Stimulated activated memory B cell treated with anti-CD40 and anti-IgM and Interleukin-4, amounts not matched to agents 10 μg/mL and 1 μg/mL and 100 μg/mL, for 72 hours (primary cell): Measurements from ENCODE around the gene KCNS3.

Experiments
- ATAC-seq: fragments of 150-1000 bp; cut with Tn5 transposase; 2 replicates; pipeline ENCODE4 v1.10.0; 2021
- H3K27ac Mint-ChIP-seq: one replicate; pipeline ENCODE4 v1.8.0; 2022; ENCODE audit warnings: mild to moderate bottlenecking, mixed read lengths
- H3K27me3 Mint-ChIP-seq: one replicate; pipeline ENCODE4 v1.8.0; 2022; ENCODE audit warnings: mixed read lengths
- H3K36me3 Mint-ChIP-seq: one replicate; pipeline ENCODE4 v1.8.0; 2022; ENCODE audit warnings: mixed read lengths
- H3K4me1 Mint-ChIP-seq: one replicate; pipeline ENCODE4 v1.8.0; 2022; ENCODE audit warnings: mixed read lengths
- H3K4me3 Mint-ChIP-seq: one replicate; pipeline ENCODE4 v1.8.0; 2022; ENCODE audit warnings: mild to moderate bottlenecking, moderate library complexity, mixed read lengths
- H3K9me3 Mint-ChIP-seq: one replicate; pipeline ENCODE4 v1.8.0; 2022; ENCODE audit warnings: mixed read lengths

KCNS3 gene, protein sequence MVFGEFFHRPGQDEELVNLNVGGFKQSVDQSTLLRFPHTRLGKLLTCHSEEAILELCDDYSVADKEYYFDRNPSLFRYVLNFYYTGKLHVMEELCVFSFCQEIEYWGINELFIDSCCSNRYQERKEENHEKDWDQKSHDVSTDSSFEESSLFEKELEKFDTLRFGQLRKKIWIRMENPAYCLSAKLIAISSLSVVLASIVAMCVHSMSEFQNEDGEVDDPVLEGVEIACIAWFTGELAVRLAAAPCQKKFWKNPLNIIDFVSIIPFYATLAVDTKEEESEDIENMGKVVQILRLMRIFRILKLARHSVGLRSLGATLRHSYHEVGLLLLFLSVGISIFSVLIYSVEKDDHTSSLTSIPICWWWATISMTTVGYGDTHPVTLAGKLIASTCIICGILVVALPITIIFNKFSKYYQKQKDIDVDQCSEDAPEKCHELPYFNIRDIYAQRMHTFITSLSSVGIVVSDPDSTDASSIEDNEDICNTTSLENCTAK

DNA sequence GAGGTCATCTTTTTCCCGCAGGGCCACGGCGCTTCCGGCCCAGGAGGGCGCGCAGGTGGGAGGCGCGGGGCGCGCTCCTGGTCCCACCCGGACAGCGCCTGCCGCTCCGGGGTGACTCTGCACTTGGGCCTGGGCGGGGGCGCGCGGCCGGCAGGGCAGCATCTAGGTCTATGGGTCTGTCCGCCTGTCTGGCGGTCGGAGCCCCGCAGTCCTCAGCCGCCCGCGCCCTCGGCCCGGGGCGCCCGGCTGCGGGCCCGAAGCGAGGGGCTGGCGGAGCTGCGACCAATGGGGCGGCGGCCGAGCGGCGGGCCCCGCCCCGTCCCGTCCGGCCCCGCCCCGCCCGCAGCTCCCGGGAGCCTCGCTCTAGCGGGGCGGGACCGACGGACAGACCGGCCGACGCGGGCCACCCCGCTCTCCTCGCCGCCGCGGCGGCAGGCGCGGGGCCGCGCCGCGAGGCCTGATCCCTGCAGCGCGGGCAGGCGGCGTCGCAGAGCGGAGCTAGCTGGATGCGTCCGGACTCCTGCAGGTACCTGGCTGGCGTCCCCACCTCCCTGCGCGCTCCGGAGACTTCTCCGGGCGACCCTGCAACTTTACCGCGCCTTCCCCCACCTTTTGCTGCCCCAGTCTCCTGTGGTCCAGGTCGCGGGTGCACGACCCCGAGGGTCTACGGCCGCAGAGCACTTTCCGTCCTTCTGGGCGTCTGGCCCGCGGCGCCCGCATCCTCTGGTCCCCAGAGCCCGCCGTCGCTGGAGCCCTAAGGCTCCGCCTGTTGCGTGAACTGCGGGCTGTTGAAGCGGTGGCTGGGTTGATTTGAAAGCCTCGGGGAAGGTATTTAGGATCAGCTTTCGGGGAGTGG is at the start of gene KCNS3:
KCNS3 (plus strand) TSS at position 387 of the 856 bp plus-strand sequence. CDS start 52,342 bp downstream, outside the sequence.
- H3K9me3 Mint-ChIP-seq = peaks cover 3% of the 10 kb centered on the region
- peak; percentile 84 for ATAC-seq
- peaks cover 19% of the 10 kb centered on the region for H3K4me1 Mint-ChIP-seq
- no peaks in the 10 kb centered on the region for H3K36me3 Mint-ChIP-seq
- H3K4me3 Mint-ChIP-seq = peak within 1 kb of the TSS; percentile 81
- H3K27ac Mint-ChIP-seq = no peak within 1 kb of the TSS
- peaks cover 58% of the 10 kb centered on the region for H3K27me3 Mint-ChIP-seq

DNA sequence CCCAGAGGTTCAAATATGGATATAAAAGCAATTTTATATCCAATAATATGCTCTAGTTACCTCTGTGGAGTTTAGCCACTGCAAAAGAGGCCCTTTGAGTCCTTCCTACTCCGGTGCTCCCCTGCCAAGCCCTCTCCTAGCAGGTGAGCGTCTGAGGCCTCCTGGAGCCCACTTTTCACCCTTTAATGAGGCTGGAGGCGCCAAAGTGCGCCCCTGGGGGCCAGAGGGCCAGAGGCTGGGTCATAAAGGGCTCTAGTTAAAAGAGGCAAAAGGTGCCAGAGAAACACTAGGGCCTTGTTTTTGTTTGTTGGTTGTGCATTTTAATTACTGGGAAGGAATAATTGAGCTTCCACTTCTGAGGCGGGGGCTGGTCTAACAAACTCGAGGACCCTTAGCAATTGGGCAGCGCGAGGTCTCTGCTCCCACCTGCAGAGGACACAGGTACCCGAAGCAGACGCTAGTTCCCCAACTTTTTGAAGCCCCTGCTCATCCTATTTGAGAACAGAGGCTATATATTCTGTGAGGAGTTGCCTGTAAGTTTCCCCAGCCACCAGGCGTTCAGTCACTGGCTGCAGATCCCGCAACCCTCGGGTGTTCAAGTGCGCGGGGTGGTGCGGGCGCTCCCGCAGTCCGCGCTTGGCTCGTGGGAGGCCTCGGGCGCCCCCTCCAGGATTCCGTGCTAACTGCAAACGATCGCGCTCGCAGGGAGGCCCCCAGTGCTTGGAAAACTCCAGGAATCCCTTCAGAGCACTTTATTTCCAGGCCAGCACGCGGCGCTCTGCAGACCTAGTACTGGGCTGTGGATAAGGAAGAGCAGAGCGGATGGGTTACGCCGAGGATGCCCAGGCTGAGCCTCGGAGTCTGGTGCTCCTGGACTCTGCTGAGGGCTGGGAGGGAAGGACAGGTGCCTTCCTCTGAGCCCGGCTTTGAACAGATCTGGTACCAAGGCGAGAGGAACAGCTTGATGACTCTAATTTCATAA is 48.1 kb upstream of the KCNS3 start:
- H3K4me1 Mint-ChIP-seq = peaks cover 20% of the 10 kb centered on the region
- H3K36me3 Mint-ChIP-seq = peaks cover 5% of the 10 kb centered on the region
- no peaks in the 10 kb centered on the region for H3K27me3 Mint-ChIP-seq
- peaks cover 8% of the 10 kb centered on the region for H3K9me3 Mint-ChIP-seq
- H3K27ac Mint-ChIP-seq = peak overlapping the region; percentile 65
- peak; percentile 84 for ATAC-seq
- H3K4me3 Mint-ChIP-seq = peak overlapping the region; percentile 58

DNA sequence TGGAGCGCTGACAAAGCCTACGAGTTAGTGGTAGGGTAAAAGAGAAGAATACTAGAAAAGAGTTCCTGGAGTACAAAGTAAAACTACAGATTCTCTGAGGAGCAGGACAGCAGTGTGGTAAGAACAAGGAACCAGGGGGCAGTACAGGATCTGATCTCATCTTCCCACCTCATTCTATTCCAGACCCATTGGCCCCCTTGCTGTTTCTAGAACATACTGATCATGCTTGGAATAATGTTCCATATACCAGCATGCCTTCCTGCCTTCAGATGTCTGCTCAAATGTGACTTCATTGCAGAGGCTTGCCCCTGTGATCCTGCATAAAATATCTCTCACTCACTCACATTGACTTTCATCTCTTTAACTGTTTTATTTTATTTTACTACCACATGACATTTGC is 43.0 kb upstream of the KCNS3 start:
- ATAC-seq = no peak
- peaks cover 5% of the 10 kb centered on the region for H3K4me1 Mint-ChIP-seq
- no peaks in the 10 kb centered on the region for H3K36me3 Mint-ChIP-seq
- H3K9me3 Mint-ChIP-seq = no peaks in the 10 kb centered on the region
- no peak overlapping the region for H3K27ac Mint-ChIP-seq
- no peak overlapping the region for H3K4me3 Mint-ChIP-seq
- no peaks in the 10 kb centered on the region for H3K27me3 Mint-ChIP-seq

DNA sequence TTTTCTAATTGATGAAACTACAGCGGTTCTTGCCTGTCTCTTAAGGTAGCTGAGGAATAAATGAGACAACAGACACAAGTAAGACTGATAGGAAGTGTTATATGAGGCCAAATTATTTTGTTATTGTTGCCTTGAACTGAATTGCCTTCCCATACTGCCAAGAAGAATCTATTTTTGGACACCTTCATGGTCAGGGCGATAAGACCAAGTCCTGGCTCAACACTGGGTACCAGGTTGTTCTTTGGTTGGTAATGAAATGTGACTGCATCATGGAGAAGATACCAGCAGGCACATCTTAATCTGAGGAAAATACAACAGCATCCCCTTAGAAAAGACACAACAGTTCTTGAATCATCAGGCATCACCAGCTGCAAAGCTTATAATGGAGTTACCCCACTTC is 38.5 kb upstream of the KCNS3 start:
- no peak for ATAC-seq
- no peak overlapping the region for H3K4me3 Mint-ChIP-seq
- H3K4me1 Mint-ChIP-seq = no peaks in the 10 kb centered on the region
- no peak overlapping the region for H3K27ac Mint-ChIP-seq
- H3K27me3 Mint-ChIP-seq = no peaks in the 10 kb centered on the region
- no peaks in the 10 kb centered on the region for H3K36me3 Mint-ChIP-seq
- H3K9me3 Mint-ChIP-seq = no peaks in the 10 kb centered on the region

DNA sequence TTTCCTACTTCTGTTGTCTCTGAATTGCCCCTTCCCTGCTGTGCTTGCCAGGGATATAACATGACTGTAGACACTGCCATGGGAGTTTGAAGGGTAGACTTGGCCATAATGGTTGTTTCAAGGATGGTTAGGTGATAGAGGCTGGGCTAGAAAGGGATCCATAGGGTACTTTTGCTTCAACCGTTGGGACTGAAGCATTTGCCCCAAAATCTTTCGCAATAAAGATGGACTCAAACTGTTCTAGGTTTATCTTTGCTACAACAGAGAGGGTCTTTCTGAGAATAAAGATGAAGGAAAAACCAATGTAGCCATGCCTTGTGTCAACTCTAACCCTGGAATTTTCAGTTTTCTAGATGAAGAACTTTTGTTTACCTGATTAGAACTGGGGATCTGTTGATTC is 35.0 kb upstream of the KCNS3 start:
- no peaks in the 10 kb centered on the region for H3K9me3 Mint-ChIP-seq
- ATAC-seq = no peak
- no peaks in the 10 kb centered on the region for H3K27me3 Mint-ChIP-seq
- H3K36me3 Mint-ChIP-seq = no peaks in the 10 kb centered on the region
- H3K4me3 Mint-ChIP-seq = no peak overlapping the region
- H3K4me1 Mint-ChIP-seq = no peaks in the 10 kb centered on the region
- H3K27ac Mint-ChIP-seq = no peak overlapping the region

DNA sequence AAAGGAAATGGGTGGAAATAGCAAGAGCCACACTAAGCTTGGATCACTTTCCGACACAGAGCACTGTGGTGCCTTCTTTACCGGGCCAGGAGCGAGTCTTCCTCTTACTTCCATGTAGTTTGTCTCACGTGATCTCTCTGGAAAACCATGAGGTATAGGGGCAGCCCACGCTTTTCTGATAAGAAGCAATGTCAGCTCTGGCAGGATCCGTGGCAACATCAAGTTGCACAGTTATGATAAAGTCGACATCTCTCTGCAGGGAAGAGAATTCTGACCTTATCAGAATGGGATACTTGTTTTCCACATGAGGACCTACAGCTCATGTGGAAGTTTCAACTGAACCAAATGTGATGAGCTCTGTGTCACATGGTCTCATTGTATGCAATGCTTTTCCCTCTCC is 32.7 kb upstream of the KCNS3 start:
- H3K27ac Mint-ChIP-seq = no peak overlapping the region
- no peak for ATAC-seq
- no peaks in the 10 kb centered on the region for H3K36me3 Mint-ChIP-seq
- no peaks in the 10 kb centered on the region for H3K9me3 Mint-ChIP-seq
- H3K4me1 Mint-ChIP-seq = no peaks in the 10 kb centered on the region
- H3K27me3 Mint-ChIP-seq = no peaks in the 10 kb centered on the region
- H3K4me3 Mint-ChIP-seq = no peak overlapping the region

DNA sequence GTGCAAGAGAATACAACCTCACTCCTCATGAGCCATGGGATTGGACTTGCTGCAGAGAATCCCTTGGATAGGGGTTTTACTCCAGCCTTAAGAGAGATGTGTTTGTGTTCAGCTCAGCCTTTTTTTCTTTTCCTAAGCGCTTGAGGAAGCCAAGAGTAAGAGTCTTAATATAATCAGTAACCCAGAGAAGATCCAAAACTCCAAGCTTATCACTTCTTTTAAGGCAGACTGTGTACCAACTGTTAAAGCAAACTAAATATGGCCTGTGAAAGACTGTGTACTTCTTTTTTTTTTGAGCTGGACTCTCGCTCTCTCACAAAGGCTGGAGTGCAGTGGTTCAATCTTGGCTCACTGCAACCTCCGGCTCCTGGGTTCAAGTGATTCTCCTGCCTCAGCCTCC is 31.8 kb upstream of the KCNS3 start:
- Mint-ChIP-seq H3K27me3 (no peaks in the 10 kb centered on the region), H3K27ac (no peak overlapping the region), H3K4me1 (no peaks in the 10 kb centered on the region)

DNA sequence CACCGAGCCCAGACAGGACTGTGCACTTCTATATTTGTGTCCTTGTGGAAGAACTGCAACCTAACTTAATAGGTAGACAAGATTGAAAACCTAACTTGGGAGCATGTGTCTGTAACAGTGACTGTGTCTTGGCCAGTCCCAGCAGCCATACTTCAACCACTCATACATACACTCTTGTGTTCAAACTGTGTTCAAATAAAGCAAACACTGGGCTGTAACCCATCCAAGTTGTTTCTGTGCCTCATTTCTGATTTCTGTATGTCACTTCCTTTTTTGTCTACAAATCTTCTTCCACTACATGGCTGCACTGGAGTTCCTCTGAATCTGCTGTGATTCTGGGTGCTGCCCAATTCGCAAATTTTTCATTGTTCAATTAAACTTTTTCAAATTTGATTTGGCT is 31.2 kb upstream of the KCNS3 start:
- no peaks in the 10 kb centered on the region for H3K36me3 Mint-ChIP-seq
- ATAC-seq = no peak
- no peaks in the 10 kb centered on the region for H3K4me1 Mint-ChIP-seq
- no peaks in the 10 kb centered on the region for H3K9me3 Mint-ChIP-seq
- H3K4me3 Mint-ChIP-seq = no peak overlapping the region
- H3K27ac Mint-ChIP-seq = no peak overlapping the region
- H3K27me3 Mint-ChIP-seq = no peaks in the 10 kb centered on the region

More for the DNA sequence above, 31.8 kb upstream of the KCNS3 start:
- H3K4me3 Mint-ChIP-seq = no peak overlapping the region
- ATAC-seq = no peak
- no peaks in the 10 kb centered on the region for H3K36me3 Mint-ChIP-seq
- H3K9me3 Mint-ChIP-seq = no peaks in the 10 kb centered on the region

DNA sequence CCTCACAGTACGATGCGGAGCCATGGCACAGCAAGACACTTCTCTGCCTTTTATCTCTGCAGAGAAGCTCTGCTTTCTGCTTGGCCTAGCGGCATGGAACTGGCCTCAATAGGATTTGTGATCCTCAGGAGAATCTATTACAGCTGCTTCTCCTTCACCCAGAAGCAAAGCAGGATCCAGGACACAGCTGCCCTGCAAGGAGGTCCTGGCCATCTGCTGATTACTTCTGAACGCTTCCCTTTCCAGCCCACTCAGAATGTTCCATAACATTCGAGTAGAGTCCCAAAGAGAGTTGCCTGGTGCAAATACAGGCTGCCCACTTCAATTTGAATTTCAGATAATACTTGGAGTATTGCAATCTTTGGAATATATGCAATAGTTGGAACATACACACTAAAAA is 29.2 kb upstream of the KCNS3 start:
- Mint-ChIP-seq H3K4me3 (no peak overlapping the region), H3K9me3 (no peaks in the 10 kb centered on the region), H3K27me3 (peaks cover 10% of the 10 kb centered on the region), H3K36me3 (no peaks in the 10 kb centered on the region), H3K27ac (no peak overlapping the region), H3K4me1 (no peaks in the 10 kb centered on the region)
- ATAC-seq = no peak

DNA sequence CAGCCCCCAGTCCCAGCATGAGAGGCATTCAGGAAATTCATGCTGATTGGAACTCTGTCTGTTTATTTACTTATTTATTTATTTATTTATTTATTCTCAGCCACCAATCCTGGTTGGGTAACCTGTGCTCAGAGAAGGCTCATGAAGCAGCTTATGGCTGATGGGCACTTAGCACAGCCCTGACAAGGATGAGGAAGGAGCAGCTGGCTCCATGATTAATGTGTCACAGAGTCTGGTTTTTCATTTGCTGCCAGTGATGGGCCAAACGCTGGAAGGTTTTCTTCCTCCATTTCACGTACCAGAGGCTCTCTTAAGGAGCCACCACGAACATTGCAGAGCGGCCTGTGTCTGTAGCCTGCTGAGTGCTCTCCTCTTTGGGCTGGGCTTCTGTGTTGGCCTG is 28.3 kb upstream of the KCNS3 start:
- Mint-ChIP-seq H3K36me3 (no peaks in the 10 kb centered on the region), H3K27me3 (peaks cover 10% of the 10 kb centered on the region), H3K9me3 (no peaks in the 10 kb centered on the region), H3K4me3 (no peak overlapping the region), H3K4me1 (no peaks in the 10 kb centered on the region), H3K27ac (no peak overlapping the region)
- ATAC-seq = no peak

DNA sequence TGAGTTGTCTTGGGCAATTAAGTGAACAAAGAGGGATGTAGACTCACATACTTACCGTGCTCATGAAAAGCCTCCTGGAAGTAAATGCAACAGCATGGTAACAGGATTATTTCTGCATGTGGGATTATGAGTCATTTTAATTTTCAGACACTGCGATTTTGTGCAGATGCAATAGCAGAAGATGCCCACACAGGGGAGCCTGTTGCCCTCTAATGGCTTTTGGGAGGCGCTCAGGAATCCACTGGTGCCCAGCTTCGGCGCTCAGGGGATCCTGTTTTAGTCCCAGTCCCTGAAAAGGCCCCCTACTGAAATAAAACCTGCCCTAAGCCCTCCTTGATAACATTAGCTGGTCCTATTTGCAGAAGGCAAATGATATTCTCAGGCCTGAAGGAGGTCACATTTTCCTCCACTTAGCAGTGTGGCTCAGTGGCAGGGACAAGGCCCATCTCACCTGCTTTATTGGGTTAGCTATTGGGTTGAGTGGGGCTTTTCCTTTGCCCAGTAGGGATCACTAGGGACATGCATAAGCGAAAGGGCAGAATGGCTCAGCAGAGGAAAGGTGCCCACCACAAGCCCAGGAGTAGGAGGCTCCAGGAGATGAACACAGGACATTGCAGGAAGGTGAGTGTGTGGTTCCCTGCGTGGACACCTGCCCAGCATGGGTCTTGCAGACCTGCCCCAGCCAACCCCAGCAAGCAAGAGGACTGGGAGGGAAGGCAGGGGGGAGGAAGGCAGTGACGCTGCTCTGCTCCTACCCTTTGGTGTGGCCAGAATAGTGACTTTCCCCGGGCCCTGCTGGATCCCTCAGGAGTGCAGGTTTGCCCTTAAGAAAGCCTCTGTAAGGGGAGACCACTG is 26.5 kb upstream of the KCNS3 start:
- peaks cover 10% of the 10 kb centered on the region for H3K27me3 Mint-ChIP-seq
- H3K27ac Mint-ChIP-seq = no peak overlapping the region
- peak; percentile 51 for ATAC-seq
- H3K9me3 Mint-ChIP-seq = no peaks in the 10 kb centered on the region
- H3K4me1 Mint-ChIP-seq = no peaks in the 10 kb centered on the region
- H3K36me3 Mint-ChIP-seq = no peaks in the 10 kb centered on the region
- no peak overlapping the region for H3K4me3 Mint-ChIP-seq

DNA sequence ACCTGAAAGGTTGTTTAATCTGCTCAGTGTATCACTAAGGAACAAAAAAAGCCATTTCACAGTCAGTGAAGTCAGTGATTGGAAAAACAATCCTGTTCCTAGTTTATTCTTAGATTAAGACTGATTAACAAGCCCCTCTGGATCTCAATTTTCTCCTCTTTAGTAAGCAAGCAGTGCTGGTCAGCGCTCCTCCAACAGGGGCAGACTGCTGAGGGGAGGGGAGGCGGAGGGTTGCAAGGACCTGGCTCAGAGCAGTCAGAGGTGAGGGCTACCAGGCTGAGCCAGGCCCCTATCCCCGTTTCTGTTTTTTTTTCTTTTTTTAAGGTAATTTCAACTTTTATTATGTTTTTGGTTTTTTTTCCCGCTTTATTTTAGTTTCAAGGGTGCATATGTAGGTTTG is 24.7 kb upstream of the KCNS3 start:
- Mint-ChIP-seq H3K4me3 (no peak overlapping the region), H3K27ac (no peak overlapping the region), H3K36me3 (no peaks in the 10 kb centered on the region), H3K4me1 (no peaks in the 10 kb centered on the region), H3K27me3 (peaks cover 27% of the 10 kb centered on the region), H3K9me3 (no peaks in the 10 kb centered on the region)
- peak; percentile 56 for ATAC-seq

DNA sequence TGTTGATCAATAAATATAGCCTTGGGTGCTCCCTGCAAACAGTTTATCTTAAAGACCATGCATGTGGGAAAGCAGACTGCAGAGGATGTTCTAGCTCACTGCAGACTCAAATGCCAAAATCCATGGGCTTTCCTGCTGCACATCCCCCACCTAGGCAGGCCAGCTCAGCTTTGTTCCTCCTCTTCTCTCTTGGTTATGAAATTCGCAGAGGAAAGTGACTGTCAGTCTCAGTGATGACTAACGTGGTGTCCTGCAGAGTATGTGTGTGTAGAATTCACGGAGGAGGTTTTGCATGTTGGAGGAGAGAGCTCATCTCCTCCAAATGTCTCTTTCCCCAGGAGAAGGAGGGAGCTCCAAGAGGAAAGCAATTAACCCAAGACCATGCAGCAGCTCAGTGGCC is 21.4 kb upstream of the KCNS3 start:
- Mint-ChIP-seq H3K27ac (no peak overlapping the region), H3K9me3 (no peaks in the 10 kb centered on the region), H3K27me3 (peaks cover 56% of the 10 kb centered on the region), H3K4me1 (no peaks in the 10 kb centered on the region), H3K4me3 (no peak overlapping the region), H3K36me3 (no peaks in the 10 kb centered on the region)
- ATAC-seq = no peak

DNA sequence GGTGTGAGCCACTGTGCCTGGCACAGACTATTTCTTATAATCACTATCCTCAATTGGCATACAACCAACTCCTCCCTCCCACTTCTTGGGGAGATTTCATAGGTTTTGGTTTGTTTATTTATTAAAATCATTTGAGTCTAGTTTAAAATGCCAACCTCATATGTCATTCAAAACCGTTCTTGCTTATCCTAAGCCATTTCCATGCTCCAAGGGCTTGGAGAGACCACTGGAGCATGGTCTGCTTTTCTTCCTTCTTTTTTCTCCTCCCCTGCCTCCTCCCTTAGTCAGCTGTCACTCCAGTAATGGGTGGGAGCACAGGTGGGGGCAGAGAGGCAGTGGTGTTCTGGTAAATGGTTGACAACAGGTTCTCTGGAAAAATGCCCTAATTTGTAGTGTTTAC is 20.4 kb upstream of the KCNS3 start:
- Mint-ChIP-seq H3K27ac (no peak overlapping the region), H3K4me3 (no peak overlapping the region), H3K4me1 (no peaks in the 10 kb centered on the region), H3K9me3 (no peaks in the 10 kb centered on the region), H3K36me3 (no peaks in the 10 kb centered on the region), H3K27me3 (peaks cover 64% of the 10 kb centered on the region)
- ATAC-seq = no peak
